Testis (tissue), 2 donors: Measurements from ENCODE around the gene CD44.

ENCODE experiments used
- POLR2A ChIP-seq: fragments of 450-650 bp; IDR thresholded peaks from one replicate; pipeline ENCODE4 v1.6.1; 2017; ENCODE audit warnings: antibody characterized with exemption, mild to moderate bottlenecking, moderate library complexity
- TF ChIP-seq, protein P1 (sequence below), 3 experiments: fragments of 450-650 bp in 2 of 3; fragments of 200-600 bp in 1 of 3; sonication (generic) in 1 of 3; IDR thresholded peaks; one replicate each; pipeline ENCODE4 v1.5.1; 2016 to 2019; ENCODE audit warnings: antibody characterized with exemption in 3 of 3, mild to moderate bottlenecking in 2 of 3, moderate library complexity in 1 of 3

DNA sequence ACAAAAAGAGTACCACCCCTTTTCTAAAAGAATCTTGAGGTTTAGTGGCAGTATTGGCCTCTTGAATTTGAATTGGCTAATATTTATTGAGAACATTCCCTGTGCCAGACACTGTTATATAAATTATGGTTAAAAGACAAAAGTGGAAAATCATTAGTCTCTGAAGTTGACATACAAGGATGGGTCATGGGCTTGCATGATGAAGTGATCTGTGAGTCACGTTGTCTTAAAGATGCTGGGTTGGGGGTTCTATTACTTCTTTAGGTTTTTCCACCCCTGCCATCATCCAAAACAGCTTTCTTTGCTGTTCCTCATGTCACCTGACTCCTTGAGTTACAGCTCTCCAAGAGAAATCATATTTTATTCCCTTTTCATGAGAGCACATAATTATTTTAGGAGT, 85.0 kb downstream of the CD44 start:
- TF ChIP-seq POLR2A, result no peak
- TF ChIP-seq, protein P1, sequence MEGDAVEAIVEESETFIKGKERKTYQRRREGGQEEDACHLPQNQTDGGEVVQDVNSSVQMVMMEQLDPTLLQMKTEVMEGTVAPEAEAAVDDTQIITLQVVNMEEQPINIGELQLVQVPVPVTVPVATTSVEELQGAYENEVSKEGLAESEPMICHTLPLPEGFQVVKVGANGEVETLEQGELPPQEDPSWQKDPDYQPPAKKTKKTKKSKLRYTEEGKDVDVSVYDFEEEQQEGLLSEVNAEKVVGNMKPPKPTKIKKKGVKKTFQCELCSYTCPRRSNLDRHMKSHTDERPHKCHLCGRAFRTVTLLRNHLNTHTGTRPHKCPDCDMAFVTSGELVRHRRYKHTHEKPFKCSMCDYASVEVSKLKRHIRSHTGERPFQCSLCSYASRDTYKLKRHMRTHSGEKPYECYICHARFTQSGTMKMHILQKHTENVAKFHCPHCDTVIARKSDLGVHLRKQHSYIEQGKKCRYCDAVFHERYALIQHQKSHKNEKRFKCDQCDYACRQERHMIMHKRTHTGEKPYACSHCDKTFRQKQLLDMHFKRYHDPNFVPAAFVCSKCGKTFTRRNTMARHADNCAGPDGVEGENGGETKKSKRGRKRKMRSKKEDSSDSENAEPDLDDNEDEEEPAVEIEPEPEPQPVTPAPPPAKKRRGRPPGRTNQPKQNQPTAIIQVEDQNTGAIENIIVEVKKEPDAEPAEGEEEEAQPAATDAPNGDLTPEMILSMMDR (IDR thresholded peaks at IDR 0.05), result no peak
